Stimulated activated CD4-positive, alpha-beta T cell treated with anti-CD3 and anti-CD28 coated beads, Interleukin-15, amount 100 ng/mL, for 24 hours (primary cell): Measurements from ENCODE around the gene ALOX15.
"Not testable (repeated sequence)": the region's sequence is repeated elsewhere in the genome, so short reads cannot be mapped to it uniquely, and the experiment has no call there.

ENCODE experiments used
- DNase-seq: peaks from one replicate; pipeline ENCODE4 v3.0.0-alpha.2; 2020

The ALOX15 gene

DNA sequence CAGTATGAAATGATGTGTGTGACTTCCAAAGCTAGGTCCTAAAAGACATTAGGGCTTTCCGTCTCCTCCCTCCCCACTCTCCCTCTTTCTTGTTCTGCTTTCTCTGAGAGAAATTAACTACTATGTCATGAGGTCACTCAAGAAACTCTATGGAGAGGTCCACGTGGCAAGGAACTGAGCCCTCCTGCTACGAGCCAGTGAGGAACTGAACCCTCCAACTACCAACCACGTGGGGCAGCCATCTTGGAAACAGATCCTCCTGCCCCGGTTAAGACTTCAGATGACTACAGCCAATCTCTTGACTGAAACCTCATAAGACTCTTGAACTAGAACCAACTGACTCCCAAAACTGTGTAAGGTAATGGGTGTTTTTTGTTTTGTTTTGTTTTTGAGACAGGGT, 4.2 kb upstream of the ALOX15 start:
- DNase-seq = no peak

DNA sequence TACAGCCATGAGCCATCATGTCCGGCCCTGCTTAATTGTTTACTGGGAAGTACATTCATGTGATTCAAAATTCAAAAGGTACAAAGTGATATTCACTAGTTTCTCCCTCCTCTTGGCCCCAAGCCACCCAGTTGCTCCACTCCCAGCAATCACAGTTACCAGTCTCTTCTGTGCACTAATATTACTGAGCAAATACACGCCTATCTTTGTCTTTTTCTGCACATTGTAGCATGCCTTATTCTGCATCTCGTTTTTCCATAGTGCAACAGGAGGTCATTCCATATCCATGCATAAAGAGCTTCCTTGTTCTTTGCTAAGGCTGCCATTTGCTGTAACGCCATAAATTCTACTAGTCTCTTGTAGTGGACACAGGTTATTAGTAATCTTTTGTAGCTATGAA, 2.2 kb upstream of the ALOX15 start:
- DNase-seq = no peak

GRCh38 chr17:4642286-4642685, 808 bp upstream of the ALOX15 start:
- no peak for DNase-seq

DNA sequence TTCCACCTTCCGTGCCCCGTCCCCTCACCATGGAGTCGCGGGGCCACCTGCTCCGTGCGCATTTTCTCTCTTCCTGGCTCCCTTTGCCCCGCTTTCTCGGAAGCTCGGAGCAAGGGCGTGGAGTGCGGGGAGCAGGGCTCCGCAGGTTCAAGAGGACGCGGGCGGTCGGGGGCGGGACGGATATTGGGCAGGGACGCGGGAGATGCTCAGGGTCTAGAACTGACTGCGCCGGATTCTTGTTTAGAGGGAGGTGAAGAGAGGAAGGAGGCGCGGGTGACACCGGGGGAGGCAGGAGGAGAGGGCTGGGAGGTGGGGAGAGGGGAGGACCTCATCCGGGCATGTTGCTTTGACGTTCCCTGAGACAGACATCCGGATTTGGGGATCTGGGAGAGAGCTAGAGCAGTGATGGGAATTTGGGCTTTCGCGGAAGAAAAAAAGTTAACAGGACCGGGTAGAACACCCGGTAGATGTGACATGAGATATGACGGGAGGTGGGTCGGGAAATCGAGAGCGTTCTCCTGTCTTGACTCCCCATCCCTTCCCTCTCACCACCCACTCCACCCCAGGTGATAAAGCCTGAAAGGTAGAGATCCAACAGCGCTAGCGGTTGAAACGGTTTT, 799 bp downstream of the ALOX15 start:
- DNase-seq = peak; percentile 50

- DNase-seq = peak; percentile 54
Measured at GRCh38 chr17:4639301-4640059, 2.0 kb downstream of the ALOX15 start.

GRCh38 chr17:4638766-4639165, 2.7 kb downstream of the ALOX15 start:
- DNase-seq = not testable (repeated sequence)

- no peak for DNase-seq
Measured at GRCh38 chr17:4636474-4637100, 4.9 kb downstream of the ALOX15 start.

DNA sequence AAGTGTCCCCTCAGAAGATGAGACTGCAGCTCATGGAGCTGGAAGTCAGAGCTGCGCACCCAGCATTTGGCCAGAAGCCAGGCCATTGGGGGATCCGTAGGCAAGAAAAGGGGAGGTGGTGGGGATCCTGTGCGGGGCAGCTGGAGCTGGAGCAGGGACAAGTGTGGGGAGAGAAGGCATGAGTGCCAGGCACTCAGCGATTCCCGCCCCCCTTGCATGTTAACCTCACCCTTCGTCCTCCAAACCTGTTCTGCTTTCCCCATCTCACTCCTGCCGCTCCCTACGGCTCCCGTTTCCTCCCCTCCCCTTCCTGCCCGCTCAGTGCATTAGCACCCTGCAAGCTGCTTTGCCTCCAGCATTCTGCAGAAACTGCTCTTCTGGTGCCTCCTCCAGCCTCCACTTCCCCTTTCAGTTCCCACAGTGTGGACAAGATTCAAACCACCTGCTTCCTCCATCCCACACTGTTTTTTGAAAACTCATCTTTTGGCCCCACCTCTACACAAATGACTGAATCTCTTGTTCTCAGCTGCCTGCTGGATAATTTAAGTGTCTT, 5.6 kb downstream of the ALOX15 start:
- peak; percentile 9 for DNase-seq

DNA sequence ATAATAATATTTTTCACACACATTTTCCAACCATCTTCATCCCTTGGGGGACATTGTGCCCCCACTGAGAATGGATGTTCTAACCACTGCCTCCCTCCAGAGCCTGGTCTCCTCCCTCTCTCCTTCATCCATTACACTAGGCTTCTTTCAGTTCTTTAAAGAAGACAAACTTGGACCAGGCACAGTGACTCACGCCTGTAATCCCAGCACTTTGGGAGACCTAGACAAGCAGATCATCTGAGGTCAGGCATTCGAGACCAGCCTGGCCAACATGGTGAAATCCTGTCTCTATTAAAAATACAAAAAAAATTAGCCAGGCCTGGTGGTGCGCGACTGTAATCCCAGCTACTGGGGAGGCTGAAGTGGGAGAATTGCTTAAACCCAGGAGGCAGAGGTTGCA, 6.5 kb downstream of the ALOX15 start:
- no peak for DNase-seq

GRCh38 chr17:4633643-4634042, 7.8 kb downstream of the ALOX15 start:
- no peak for DNase-seq

DNA sequence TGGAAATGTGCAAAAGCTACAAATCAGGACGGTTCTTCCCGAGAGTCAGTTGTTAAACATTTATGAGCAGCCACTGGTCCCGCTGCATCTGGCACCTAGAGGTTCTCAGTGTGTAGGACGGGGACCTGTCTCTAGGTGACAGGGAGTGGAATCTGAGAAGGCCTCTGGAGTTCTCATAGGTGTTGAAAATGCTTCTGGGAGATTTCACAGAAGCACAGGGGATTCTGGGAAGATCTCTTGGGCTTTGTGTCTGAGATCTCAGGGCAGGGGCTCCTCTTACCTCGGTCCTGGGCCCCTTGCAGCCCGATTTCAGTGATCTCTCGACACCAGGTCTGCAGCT, 8.9 kb downstream of the ALOX15 start:
- DNase-seq = no peak

- no peak for DNase-seq
Measured at GRCh38 chr17:4631836-4632580, 9.5 kb downstream of the ALOX15 start.

DNA sequence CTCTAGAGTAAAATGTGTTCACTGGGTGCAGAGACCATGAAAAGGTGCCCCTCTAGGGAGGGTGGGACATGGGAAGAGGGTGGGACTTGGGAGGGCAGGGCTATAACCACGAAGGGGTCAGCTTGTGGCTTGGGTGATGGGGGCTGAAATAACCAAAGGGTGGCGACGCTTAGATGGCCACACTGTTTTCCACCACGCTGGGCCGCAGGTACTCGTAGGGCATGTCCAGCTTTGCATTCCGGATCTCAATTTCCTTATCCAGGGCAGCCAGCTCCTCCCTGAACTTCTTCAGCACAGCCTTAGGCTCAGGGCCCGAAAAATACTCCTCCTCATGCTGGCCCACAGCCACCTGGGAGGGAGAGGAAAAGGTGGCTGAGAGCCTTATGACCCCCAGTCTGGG, 10.0 kb downstream of the ALOX15 start:
- no peak for DNase-seq

DNA sequence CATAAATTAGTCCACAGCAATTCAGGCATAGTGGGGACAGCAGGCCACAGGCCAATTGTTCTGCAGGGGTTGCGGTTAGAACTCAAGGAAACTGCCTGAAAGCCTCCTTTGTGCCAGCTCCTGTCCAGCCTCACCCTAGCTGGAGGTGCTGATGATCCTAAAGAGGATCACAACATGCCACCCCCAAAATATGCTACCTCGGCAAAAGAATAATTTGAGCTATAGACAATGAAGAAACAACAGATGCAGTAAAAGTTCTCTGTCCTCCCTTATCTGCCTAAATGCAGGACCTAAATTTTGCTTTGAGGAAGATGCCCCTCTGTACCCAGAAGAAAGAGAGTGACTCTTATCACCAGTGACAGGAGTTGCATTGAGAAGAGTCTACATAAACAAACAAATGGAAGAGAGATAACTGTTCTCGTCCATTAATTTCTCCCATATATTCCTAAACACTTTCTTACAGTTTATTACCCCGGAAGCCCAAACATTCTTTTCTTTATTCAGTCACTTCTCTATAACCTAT, 14.7 kb downstream of the ALOX15 start:
- DNase-seq = no peak

DNA sequence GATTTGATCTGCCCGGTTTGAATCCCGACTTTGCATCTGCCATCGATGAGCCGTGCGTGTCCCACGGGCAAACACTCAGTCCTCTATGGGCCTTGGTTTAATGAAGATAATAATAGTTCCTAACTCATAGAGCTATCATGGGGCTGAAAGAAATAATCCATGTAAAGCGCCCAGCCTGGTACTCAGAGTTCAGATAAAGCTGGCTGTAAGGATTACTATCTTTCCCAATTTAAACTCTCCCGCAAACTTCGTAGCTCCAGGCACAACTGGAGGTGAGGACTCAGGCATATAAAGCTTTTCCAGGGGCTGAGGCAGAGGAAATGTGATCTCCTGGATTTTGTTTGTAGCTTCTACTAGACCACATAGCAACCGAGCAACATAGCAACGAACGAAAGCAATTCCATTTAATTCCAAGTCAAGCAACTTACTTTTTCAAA, 16.3 kb downstream of the ALOX15 start:
- no peak for DNase-seq

GRCh38 chr17:4624451-4624911, 17.0 kb downstream of the ALOX15 start:
- DNase-seq = not testable (repeated sequence)

DNA sequence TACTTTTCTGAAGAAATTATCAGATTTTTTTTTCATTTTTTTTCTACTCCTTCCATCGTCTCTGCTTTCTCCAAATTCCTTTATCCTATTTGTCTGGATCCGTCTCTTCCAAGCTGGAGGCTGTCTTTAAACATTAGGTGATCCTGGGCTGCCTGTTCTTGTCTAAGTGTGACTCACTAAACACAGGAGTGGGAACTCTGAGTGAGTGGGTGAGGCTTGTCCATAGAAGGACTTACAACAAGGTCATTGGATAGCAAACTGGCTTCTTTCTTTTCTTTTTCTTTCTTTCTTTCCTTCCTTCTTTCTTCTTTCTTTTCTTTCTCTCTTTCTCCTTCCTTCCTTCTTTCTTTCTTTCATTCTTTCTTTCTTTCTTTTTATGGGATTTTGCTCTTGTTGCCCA, 18.2 kb downstream of the ALOX15 start:
- no peak for DNase-seq

GRCh38 chr17:4622375-4622774, 19.1 kb downstream of the ALOX15 start:
- no peak for DNase-seq

DNA sequence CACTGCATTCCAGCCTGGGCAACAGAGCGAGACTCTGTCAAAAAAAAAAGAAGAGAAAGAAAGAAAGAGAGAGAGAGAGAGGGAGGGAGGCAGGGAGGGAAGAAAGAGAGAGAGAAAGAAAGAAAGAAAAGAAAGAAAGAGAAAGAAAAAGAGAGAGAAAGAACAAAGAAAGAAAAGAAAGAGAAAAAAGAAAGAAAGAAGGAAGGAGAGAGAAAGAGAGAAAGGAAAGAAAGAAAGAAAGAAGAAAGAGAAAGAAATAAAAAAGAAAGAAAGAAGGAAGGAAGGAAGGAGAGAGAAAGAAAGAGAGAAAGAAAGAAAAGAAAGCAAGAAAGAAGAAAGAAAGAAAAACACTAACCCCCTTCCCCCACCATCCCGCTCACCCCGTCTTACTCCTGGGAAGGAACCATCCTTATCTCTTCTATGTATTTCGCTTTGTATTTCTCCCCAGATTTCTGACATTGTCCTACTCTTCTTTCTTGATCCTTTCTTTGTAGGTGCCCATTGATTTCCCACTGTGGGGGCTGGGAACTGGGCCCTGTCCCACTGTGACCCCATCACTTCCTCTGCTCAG, 20.9 kb downstream of the ALOX15 start:
- no peak for DNase-seq

GRCh38 chr17:4617590-4618351, 23.7 kb downstream of the ALOX15 start:
- no peak for DNase-seq

- DNase-seq = no peak
Measured at GRCh38 chr17:4617090-4617489, 24.4 kb downstream of the ALOX15 start.

- DNase-seq = no peak
Measured at GRCh38 chr17:4616476-4616875, 25.0 kb downstream of the ALOX15 start.
